ENCODE results near the gene IL36RN.

Gene IL36RN

DNA sequence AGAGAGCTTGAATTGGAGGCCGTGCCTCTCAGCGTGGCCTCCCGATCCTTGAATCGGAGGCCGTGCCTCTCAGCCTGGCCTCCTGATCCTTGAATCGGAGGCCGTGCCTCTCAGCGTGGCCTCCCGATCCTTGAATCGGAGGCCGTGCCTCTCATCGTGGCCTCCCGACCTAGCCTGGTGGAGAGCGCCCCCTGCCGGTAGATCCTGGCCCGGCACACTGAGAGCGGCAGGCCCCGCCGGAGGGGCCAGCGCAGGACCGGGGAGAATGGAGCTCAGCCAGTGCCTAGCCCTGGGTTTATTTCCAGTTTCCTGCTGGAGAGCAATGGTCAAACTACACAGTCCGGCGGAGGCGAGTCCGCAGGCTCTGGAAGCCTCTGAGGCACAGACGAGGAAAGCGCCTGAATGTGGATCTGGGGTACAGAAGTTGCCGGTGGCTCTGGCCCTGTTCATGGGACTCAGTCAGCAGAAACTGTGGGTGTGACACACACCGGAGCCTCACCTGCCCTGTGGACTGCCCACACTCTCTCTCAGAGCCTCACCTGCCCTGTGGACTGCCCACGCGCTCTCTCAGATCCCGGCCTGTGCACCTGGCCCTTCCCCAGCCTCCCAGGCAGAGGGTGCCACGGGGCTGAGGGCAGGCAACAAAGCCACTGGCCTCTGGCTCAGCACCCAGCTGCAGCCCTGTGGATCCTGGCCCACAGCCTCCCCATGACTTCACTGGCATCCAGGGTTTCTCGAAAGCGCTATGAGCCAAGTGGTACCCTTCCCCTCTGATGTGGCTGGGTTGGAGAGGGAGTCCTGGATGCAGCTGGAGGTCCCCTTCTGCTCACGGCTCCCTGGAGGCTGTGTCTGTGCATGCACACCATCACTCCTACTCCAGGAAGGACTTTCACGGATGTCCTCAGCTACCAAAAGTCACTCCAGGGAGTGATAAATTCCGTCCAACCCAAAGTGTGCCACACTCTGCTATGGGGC lies 7.8 kb upstream of the IL36RN start:
- no peak for DNase-seq

GRCh38 chr2:113052396-113052917 lies 6.5 kb upstream of the IL36RN start, which contains the start of gene IL36B:
Gene IL36B (minus strand): TSS chr2:113052867.
- DNase-seq = no peak

DNA sequence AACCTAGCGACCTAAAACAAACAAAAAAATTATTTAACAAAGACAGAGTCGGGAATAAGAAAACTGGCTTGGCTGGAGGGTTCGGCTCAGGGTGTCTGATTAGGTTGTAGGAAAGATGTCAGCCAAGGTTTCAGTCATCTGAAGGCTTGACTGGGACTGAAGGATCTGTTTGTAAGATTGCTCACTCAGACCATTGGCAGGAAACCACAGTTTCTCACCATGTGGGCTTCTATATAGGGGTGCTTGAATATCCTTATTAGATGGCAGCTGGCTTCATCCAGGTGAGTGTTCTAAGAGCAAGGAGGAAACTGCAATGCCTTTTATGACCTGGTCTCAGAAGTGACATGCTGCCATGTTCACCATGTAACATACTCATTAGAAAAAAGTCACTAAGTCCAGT lies 5.3 kb upstream of the IL36RN start:
- no peak for DNase-seq

DNA sequence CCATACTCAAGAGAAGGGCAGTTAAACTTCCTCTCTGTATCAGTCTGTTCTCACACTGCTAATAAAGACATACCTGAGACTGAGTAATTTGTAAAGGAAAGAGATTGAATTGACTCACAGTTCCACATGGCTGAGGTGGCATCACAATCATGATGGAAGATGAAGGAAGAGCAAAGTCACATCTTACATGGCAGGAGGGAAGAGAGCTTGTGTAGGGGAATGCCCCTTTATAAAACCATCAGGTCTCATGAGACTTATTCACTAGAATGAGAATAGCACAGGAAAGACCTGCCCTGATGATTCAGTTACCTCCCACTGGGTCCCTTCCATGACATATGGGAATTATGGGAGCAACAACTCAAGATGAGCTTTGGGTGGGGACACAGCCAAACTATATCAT lies 4.9 kb upstream of the IL36RN start:
- no peak for DNase-seq

DNA sequence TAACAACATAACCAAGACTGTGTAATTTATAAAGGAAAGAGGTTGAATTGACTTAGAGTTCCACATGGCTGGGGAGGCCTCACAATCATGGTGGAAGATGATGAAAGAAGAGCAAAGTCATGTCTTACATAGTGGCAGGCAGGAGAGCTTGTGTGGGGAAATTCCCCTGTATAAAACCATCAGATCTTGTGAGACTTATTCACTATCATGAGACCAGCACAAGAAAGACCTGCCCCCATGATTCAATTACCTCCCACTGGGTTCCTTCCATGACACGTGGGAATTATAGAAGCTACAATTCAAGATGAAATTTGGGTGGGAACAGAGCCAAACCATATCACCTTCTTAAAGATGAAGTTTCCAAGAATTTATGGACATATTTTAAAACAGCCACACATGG lies 2.5 kb upstream of the IL36RN start:
- no peak for DNase-seq

DNA sequence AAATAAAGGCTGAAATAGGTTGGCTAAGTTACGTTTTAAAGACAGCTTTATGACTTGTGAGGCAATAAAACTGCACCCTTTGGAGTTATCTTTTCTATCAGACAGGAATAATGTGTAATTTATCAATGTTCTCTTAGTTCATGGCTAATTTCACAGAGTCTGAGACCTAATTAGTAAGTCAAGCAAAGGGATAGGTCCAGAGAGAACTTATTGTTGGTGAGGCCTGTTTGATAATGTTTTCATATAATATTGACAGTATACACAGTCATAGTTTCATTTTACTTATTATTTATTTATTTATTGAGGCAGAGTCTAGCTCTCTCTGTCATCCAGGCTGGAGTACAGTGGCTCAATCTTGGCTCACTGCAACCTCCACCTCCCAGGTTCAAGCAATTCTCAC lies 1.9 kb upstream of the IL36RN start:
- DNase-seq = no peak

- no peak for DNase-seq
Measured at GRCh38 chr2:113058411-113058994, 495 bp upstream of the IL36RN start.

DNA sequence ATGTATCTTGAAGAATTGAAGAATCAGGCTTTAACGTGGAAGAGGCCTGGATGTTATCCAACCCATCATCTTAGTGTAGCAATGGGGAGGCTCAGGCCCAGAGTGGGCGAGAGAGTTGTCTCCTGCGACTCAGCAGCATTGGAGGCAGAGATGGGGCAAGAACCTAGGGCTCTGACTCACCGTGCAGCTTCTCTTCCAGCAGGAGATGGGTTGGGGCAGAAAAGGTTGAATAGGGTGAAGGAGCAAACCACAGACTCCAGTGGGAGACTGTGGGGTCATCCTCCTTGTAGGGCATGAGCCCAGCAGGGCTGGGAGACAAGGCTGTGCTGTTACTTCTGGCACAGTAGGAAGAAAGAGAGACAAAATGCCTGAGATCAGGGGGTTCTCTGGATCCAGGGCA lies 1.4 kb downstream of the IL36RN start:
- no peak for DNase-seq

GRCh38 chr2:113060796-113061195 lies 1.8 kb downstream of the IL36RN start:
- DNase-seq = no peak

GRCh38 chr2:113061241-113061640 lies 2.2 kb downstream of the IL36RN start:
- no peak for DNase-seq

- no peak for DNase-seq
Measured at GRCh38 chr2:113061896-113062770, 3.1 kb downstream of the IL36RN start.

DNA sequence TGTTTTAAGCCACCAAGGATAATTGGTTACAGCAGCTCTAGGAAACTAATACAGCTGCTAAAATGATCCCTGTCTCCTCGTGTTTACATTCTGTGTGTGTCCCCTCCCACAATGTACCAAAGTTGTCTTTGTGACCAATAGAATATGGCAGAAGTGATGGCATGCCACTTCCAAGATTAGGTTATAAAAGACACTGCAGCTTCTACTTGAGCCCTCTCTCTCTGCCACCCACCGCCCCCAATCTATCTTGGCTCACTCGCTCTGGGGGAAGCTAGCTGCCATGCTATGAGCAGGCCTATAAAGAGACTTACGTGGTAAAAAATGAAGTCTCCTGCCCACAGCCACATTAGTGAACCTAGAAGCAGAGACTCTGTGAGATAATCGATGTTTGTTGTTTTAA lies 5.3 kb downstream of the IL36RN start:
- no peak for DNase-seq

DNA sequence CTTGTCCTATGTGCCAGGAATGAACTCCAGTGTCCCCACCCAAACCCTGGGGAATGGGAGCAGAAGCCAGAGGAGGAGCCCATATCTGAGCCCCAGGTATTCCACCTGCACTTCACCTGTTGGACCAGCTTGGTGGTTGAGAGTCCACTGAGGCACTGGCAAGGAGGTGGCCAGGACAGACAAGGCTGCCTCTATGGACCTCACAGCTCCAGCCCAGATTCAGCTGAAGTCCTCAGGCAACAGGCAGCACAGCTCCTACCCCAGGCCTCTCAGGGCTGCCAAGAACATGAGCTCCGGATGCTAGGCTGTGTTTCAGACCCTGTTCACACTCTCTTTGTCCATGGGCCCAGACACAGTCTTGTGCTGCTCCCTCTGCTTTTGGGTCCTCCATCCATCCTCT lies 5.9 kb downstream of the IL36RN start:
- DNase-seq = no peak

DNA sequence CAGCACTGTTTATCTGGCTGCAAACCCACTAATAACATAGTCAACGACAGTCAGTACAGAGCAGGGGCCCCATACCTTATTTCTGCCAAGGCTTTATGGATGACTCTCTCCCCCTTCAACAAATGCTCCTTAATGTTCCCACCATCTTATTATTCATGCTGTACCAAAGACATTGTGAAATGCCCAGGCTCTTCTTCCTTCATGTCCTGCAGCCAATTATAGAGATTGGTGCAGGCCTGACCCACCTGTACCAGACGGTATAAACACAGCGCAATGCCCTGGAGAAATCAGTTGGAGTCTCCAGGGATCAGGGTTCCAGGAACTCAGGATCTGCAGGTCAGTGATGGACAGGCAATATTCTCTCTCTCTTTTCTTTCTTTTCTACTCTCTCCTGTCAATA lies 8.7 kb downstream of the IL36RN start, which contains the start of gene IL1F10:
TSS of gene IL1F10 (plus strand) at position 290 of the 400 bp plus-strand sequence. CDS start 4,769 bp downstream, outside the sequence.
- DNase-seq = no peak

- DNase-seq = no peak
Measured at GRCh38 chr2:113068249-113068648, 9.3 kb downstream of the IL36RN start.

DNA sequence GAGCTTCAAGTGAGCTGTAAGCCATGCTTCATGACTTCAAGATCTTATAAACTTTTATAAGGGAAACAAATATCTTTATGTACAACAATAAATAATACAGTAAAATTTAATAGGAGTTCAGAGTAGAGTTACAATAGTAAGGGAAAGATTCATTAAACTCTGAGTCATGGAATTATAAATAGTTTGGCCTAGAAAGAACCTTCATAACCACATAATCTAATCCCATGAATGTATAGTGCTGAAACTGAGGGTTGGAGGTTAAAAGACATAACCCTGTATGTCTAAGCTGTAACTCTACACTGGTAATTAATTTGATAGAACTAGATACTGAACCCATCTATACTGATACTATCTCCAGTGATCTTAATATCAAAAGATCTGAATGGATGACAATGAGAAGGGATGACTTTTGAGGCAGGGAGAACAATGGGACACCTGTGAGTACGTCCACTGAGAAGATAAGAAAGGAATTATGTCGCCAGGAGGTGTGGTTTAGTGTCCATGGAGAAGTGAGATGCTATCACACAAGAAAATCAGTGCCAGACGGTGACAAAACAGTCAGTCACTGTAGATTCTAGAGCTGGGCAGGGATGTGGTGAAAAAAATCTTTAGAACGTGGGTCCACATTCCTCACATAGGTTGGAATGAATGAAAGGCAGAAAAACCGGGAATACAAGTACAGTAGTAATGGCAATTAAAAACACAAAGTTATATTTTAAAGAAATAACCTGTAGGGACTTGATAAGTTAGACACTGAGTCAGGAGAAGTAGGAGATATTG lies 9.9 kb downstream of the IL36RN start:
- no peak for DNase-seq

- no peak for DNase-seq
Measured at GRCh38 chr2:113069676-113070605, 10.9 kb downstream of the IL36RN start.

DNA sequence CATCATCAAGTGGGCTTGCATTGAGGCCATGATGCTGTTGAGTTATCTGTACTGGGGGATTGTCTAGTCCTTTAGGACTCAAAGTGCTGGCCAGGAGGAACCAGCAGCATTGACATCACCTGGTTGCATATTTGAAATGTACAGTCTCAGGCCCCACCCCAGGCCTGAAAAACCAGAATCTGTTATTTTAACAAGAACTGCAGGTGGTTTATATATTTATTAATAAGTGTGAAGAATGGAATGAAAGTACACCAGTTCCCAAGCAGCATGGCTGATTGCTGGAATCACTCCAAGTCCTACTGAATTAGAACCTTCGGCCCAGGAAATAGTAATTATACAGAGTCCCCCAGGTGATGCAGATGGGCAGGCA lies 11.6 kb downstream of the IL36RN start:
- DNase-seq = no peak

DNA sequence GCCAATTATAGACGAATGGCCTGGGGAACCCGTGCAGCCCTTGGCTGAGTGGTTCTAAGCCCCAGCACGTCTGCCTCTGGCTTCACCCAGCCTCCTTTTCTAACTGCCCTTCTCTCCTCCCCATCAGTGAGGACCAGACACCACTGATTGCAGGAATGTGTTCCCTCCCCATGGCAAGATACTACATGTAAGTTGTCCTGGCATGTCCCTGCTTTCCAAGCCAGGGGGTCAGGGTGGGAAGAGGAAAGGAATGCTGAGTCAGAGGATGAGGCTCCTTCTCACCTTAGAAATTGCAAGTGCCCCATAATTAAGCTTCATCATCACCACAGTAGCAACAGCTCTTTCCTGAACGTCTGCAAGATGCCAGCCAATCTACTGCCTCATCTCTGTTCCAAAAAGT lies 13.6 kb downstream of the IL36RN start:
- DNase-seq = no peak

GRCh38 chr2:113073325-113073834 lies 14.4 kb downstream of the IL36RN start:
- no peak for DNase-seq

- DNase-seq = no peak
Measured at GRCh38 chr2:113075030-113075429, 16.0 kb downstream of the IL36RN start.

Measured in GDM1 (cell line).